Caki2 (cell line): ENCODE data around the gene RHCE. TPM values are rescaled to one million over a fixed set of nuclear protein-coding genes. Genes with fewer than 3 reads are reported as not detected.
A peak's percentile ranks its signal among the peaks of the same experiment; 100 is the strongest.
"Not testable (repeated sequence)": the region's sequence is repeated elsewhere in the genome, so short reads cannot be mapped to it uniquely, and the experiment has no call there.

Experiments used
- DNase-seq: peaks from one replicate; pipeline ENCODE4 v3.0.0-alpha.2; 2015; ENCODE audit warnings: low read depth
- in situ Hi-C: cut with HindIII; loops from 2 replicates; pipeline ENCODE4 v1.10.0; 2016; ENCODE audit warnings: low sequenced_read_pairs, low pct_unique_long_range_greater_than_20kb, mixed read lengths
- total RNA-seq: library from RNA; depleted of rRNA; stranded (reverse); fragments of >200 nt; shearing (Covaris generic); gene quantifications from 2 replicates; pipeline ENCODE4 v1.2.3, GENCODE V29; 2014; ENCODE audit warnings: low replicate concordance

The RHCE gene
- total RNA-seq, 1 experiment from 2014 or later: 0.68 TPM

GRCh38 chr1:25437672-25438071, 17.0 kb upstream of the RHCE start:
- in situ Hi-C loops: no loop called here

GRCh38 chr1:25435397-25436108, 14.9 kb upstream of the RHCE start:
- DNase-seq: no peak
- in situ Hi-C loops: no loop called here

More at GRCh38 chr1:25437672-25438071, 17.0 kb upstream of the RHCE start:
- no peak for DNase-seq

- DNase-seq: no peak
- in situ Hi-C loops: no loop called here
Measured at GRCh38 chr1:25433389-25434186, 13.0 kb upstream of the RHCE start.

- in situ Hi-C loops: no loop called here
- DNase-seq: no peak
Measured at GRCh38 chr1:25432749-25433388, 12.2 kb upstream of the RHCE start.

- no peak for DNase-seq
- in situ Hi-C loops: no loop called here
Measured at GRCh38 chr1:25431955-25432719, 11.5 kb upstream of the RHCE start.

- no peak for DNase-seq
- in situ Hi-C loops: no loop called here
Measured at GRCh38 chr1:25430967-25431881, 10.6 kb upstream of the RHCE start.

GRCh38 chr1:25430073-25430966, 9.7 kb upstream of the RHCE start, which contains the start of gene MACO1:
Gene MACO1, plus strand, starts transcription at chr1:25430897. Its CDS starts 202 bp downstream, at chr1:25431099.
- in situ Hi-C loops: no loop called here
- DNase-seq: peak; percentile 92

GRCh38 chr1:25428475-25429166, 8.0 kb upstream of the RHCE start:
- no peak for DNase-seq
- in situ Hi-C loops: no loop called here

- in situ Hi-C loops: no loop called here
- DNase-seq: no peak
Measured at GRCh38 chr1:25427696-25428095, 7.1 kb upstream of the RHCE start.

- DNase-seq: no peak
- in situ Hi-C loops: no loop called here
Measured at GRCh38 chr1:25425098-25426085, 4.8 kb upstream of the RHCE start.

GRCh38 chr1:25423206-25423605, 2.6 kb upstream of the RHCE start:
- in situ Hi-C loops, DNase-seq: not testable (repeated sequence)

- DNase-seq, in situ Hi-C loops: not testable (repeated sequence)
Measured at GRCh38 chr1:25419339-25419738, 1.3 kb downstream of the RHCE start.

GRCh38 chr1:25417280-25417679, 3.3 kb downstream of the RHCE start:
- DNase-seq, in situ Hi-C loops: not testable (repeated sequence)

GRCh38 chr1:25414578-25414977, 6.0 kb downstream of the RHCE start:
- DNase-seq, in situ Hi-C loops: not testable (repeated sequence)

GRCh38 chr1:25414157-25414556, 6.5 kb downstream of the RHCE start:
- in situ Hi-C loops, DNase-seq: not testable (repeated sequence)
